ENCODE data around the gene FNIP2. TPM values are rescaled to one million over a fixed set of nuclear protein-coding genes. Genes with fewer than 3 reads are reported as not detected.

The FNIP2 gene
- total and polyA plus RNA-seq, 9 of the 15 experiments (the other 6 are each of a cell fraction or from before 2014, with no cell fraction given), result 1.7 to 15.5 (median 8.3) TPM

- H4K20me1 ChIP-seq (replicated peaks; ENCODE audit: control insufficient read depth, insufficient read depth, low read length), result no peaks in the 10 kb centered on the region; the same call in 1 of the 2 replicates
- FAIRE-seq (no peak), ATAC-seq (no peak), DNase-seq (ENCODE audit: extremely low read depth in 1 of 4, low spot score in 3 of 4) (no peak)
- TF ChIP-seq POLR3G (IDR thresholded peaks at IDR 0.05; ENCODE audit: extremely low read depth, insufficient read length, insufficient replicate concordance) (no peak), CBX8 (IDR thresholded peaks at IDR 0.05; ENCODE audit: borderline replicate concordance, extremely low read depth, low read depth, low read length, poor library complexity, severe bottlenecking) (no peak), ZNF277 (CRISPR knock-in tag; IDR thresholded peaks at IDR 0.05; ENCODE audit: borderline replicate concordance) (no peak), ZNF282 (CRISPR knock-in tag; IDR thresholded peaks at IDR 0.05) (no peak), FOXA3 (CRISPR knock-in tag; conservative IDR thresholded peaks at IDR 0.05 in 1 of 2, IDR thresholded peaks at IDR 0.05 in 1 of 2) (no peak), ETS2 (tag; IDR thresholded peaks at IDR 0.05; ENCODE audit: borderline replicate concordance, poor library complexity, severe bottlenecking) (no peak), GATAD2B (IDR thresholded peaks at IDR 0.05; ENCODE audit: borderline replicate concordance) (no peak), NFE2 (IDR thresholded peaks at IDR 0.05; ENCODE audit: low read depth) (no peak)
- peaks cover 16 to 49% of the 10 kb centered on the region in 2 experiments for H3K4me1 ChIP-seq (replicated peaks in 1 of 2; ENCODE audit: control insufficient read depth in 2 of 2, insufficient read depth in 2 of 2, low read length in 2 of 2)
- no peaks in the 10 kb centered on the region; the same call in 2 of the 3 replicates for H3K36me3 ChIP-seq (ENCODE audit: control insufficient read depth, insufficient read depth, low read length)
- no TSS peak for BruUV-seq (replicated peaks)
- no peak overlapping the region for H3K4me3 ChIP-seq
- ChIA-PET CTCF (ENCODE audit: low intra/inter-chr PET ratio) (no interaction called here), POLR2A (no interaction called here)
- no peaks in the 10 kb centered on the region for H3K9me3 ChIP-seq (replicated peaks; ENCODE audit: control insufficient read depth, insufficient read depth, low read depth, low read length)
- H3K27ac ChIP-seq (ENCODE audit: extremely low read depth, low read depth, low read length), result no peak overlapping the region
- no peak overlapping the region for H3K4me2 ChIP-seq (ENCODE audit: insufficient read depth, low read length)
- H2AFZ ChIP-seq (ENCODE audit: low read depth, low read length), result no peak overlapping the region
- no peaks in the 10 kb centered on the region for H3K27me3 ChIP-seq (ENCODE audit: control insufficient read depth in 2 of 2, insufficient read depth in 2 of 2, low read length in 2 of 2)
- in situ Hi-C loops (cut with MboI), result no loop called here
- 11% methylated on average over 3 of the region's 3 CpGs for WGBS (ENCODE audit: insufficient coverage, low coverage, missing lambda C conversion rate)
- H3K9ac ChIP-seq (ENCODE audit: insufficient read depth in 1 of 2, low read depth in 2 of 2, low read length in 2 of 2), result no peak overlapping the region
- H3K79me2 ChIP-seq (ENCODE audit: control insufficient read depth, insufficient read depth, low read length), result peaks cover 13% of the 10 kb centered on the region; the same call in 1 of the 3 replicates
- intact Hi-C loops (cut with micrococcal nuclease), result no loop called here
- H3K9me1 ChIP-seq (ENCODE audit: control insufficient read depth, insufficient read depth, low read length), result no peaks in the 10 kb centered on the region
Observed at GRCh38 chr4:158814207-158814606, 45.4 kb downstream of the FNIP2 start.

Measured in K562 (cell line).